ENCODE measurements around the gene IGSF3.

IGSF3 gene

GRCh38 chr1:116586741-116587143 lies 80.8 kb downstream of the IGSF3 start:
- H3K27ac Mint-ChIP-seq = peak overlapping the region in 2 of 3 experiments; percentile 5 to 25
- no peaks in the 10 kb centered on the region for H3K9me3 Mint-ChIP-seq
- no peak overlapping the region for H3K4me3 Mint-ChIP-seq
- H3K36me3 Mint-ChIP-seq (ENCODE audit: low read depth) = no peaks in the 10 kb centered on the region
- peaks cover 24% of the 10 kb centered on the region for H3K4me1 Mint-ChIP-seq
- TF ChIP-seq CTCF (IDR thresholded peaks at IDR 0.05; ENCODE audit: unreplicated experiment in 3 of 3) = no peak
- H3K27me3 Mint-ChIP-seq (ENCODE audit: low read depth) = peaks cover 8% of the 10 kb centered on the region

GRCh38 chr1:116585886-116586285 lies 81.6 kb downstream of the IGSF3 start:
- H3K27ac Mint-ChIP-seq = peak overlapping the region in 2 of 3 experiments; percentile 5 to 25
- H3K9me3 Mint-ChIP-seq = no peaks in the 10 kb centered on the region
- peaks cover 19% of the 10 kb centered on the region for H3K4me1 Mint-ChIP-seq

GRCh38 chr1:116581323-116581885 lies 86.1 kb downstream of the IGSF3 start:
- Mint-ChIP-seq H3K4me3 (no peak overlapping the region), H3K27me3 (ENCODE audit: low read depth) (peaks cover 3% of the 10 kb centered on the region), H3K27ac (no peak overlapping the region), H3K4me1 (peaks cover 3% of the 10 kb centered on the region), H3K36me3 (ENCODE audit: low read depth) (peaks cover 18% of the 10 kb centered on the region), H3K9me3 (no peaks in the 10 kb centered on the region)
- TF ChIP-seq CTCF (IDR thresholded peaks at IDR 0.05; ENCODE audit: unreplicated experiment in 3 of 3) = no peak

More at GRCh38 chr1:116585886-116586285, 81.6 kb downstream of the IGSF3 start:
- Mint-ChIP-seq H3K4me3 (no peak overlapping the region), H3K36me3 (ENCODE audit: low read depth) (no peaks in the 10 kb centered on the region), H3K27me3 (ENCODE audit: low read depth) (peaks cover 8% of the 10 kb centered on the region)
- no peak for TF ChIP-seq CTCF (IDR thresholded peaks at IDR 0.05; ENCODE audit: unreplicated experiment in 3 of 3)

GRCh38 chr1:116580446-116581322 lies 86.8 kb downstream of the IGSF3 start:
- peaks cover 22% of the 10 kb centered on the region for H3K36me3 Mint-ChIP-seq (ENCODE audit: low read depth)
- no peaks in the 10 kb centered on the region for H3K4me1 Mint-ChIP-seq
- peaks cover 3% of the 10 kb centered on the region for H3K27me3 Mint-ChIP-seq (ENCODE audit: low read depth)
- H3K4me3 Mint-ChIP-seq = no peak overlapping the region
- H3K9me3 Mint-ChIP-seq = no peaks in the 10 kb centered on the region
- no peak for TF ChIP-seq CTCF (IDR thresholded peaks at IDR 0.05; ENCODE audit: unreplicated experiment in 3 of 3)
- H3K27ac Mint-ChIP-seq = no peak overlapping the region

- Mint-ChIP-seq H3K27me3 (ENCODE audit: low read depth) (no peaks in the 10 kb centered on the region), H3K9me3 (no peaks in the 10 kb centered on the region), H3K36me3 (ENCODE audit: low read depth) (peaks cover 24% of the 10 kb centered on the region)
These were observed 88.2 kb downstream of the IGSF3 start for GRCh38 chr1:116579259-116579875.

More at GRCh38 chr1:116579259-116579875, 88.2 kb downstream of the IGSF3 start:
- no peaks in the 10 kb centered on the region for H3K4me1 Mint-ChIP-seq
- no peak overlapping the region for H3K27ac Mint-ChIP-seq
- H3K4me3 Mint-ChIP-seq = no peak overlapping the region
- no peak for TF ChIP-seq CTCF (IDR thresholded peaks at IDR 0.05; ENCODE audit: unreplicated experiment in 3 of 3)

Measured in nephron (organoid).